ENCODE data around the gene FPR1.

GRCh38 chr19:51727349-51727880, 24.3 kb downstream of the FPR1 start:
- TF ChIP-seq, protein P1, sequence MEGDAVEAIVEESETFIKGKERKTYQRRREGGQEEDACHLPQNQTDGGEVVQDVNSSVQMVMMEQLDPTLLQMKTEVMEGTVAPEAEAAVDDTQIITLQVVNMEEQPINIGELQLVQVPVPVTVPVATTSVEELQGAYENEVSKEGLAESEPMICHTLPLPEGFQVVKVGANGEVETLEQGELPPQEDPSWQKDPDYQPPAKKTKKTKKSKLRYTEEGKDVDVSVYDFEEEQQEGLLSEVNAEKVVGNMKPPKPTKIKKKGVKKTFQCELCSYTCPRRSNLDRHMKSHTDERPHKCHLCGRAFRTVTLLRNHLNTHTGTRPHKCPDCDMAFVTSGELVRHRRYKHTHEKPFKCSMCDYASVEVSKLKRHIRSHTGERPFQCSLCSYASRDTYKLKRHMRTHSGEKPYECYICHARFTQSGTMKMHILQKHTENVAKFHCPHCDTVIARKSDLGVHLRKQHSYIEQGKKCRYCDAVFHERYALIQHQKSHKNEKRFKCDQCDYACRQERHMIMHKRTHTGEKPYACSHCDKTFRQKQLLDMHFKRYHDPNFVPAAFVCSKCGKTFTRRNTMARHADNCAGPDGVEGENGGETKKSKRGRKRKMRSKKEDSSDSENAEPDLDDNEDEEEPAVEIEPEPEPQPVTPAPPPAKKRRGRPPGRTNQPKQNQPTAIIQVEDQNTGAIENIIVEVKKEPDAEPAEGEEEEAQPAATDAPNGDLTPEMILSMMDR (IDR thresholded peaks at IDR 0.05; ENCODE audit: control extremely low read depth in 1 of 3, insufficient read depth in 1 of 3, low read depth in 1 of 3, low read length in 3 of 3) = no peak
- TF ChIP-seq POLR2A (IDR thresholded peaks at IDR 0.05; ENCODE audit: control extremely low read depth in 1 of 2, low read depth in 2 of 2, low read length in 2 of 2) = no peak
